ENCODE measurements around the gene SEMA5B. TPM values are rescaled to one million over a fixed set of nuclear protein-coding genes. Genes with fewer than 3 reads are reported as not detected.

The SEMA5B gene
- total RNA-seq, 2 donors from 2014 or later, result 0.40 TPM; not detected in 1

DNA sequence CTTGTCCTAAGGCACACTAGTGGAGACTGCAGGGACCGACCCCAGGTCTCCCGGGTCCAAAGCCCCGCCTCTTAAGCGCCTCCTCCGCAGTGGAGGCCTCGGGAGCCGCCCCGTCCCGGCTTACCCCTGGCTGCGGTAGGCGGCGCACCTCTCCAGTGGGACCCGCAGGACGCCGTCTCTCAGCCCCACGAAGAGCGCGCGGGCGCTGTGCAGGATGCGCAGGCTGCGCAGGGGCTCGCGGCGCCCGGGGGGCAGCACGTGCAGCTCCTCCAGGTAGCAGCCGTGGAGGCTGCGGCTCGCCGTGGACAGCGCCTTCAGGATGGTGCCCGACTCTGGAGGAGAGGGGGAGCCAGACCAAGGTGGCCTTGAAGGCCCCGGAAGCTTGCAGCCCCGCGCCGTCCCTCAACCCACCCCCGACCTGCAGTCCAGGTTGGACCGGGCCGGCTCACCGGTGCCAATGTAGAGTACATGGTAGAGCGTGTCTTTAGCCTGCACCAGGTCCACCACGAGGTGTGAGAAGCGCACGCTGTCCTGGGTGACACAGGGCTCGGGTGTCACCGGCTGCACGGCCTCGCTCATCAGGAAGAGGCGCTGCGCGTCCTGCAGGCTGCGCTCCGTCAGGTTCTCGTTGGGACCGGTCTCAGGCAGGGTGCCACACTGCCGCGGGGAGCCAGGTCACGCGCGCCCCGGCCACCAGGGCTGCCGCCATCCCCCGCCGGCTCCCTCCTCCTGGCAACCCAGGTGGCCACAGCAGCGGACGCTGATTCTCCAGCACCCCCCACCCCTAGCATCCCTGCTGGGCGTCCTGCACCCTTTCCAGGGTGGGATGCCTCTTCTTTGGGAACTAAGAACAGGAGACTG lies 105.5 kb downstream of the SEMA5B start:
- no peaks in the 10 kb centered on the region for H3K4me1 Mint-ChIP-seq
- H3K9me3 Mint-ChIP-seq, result no peaks in the 10 kb centered on the region
- peaks cover 5% of the 10 kb centered on the region for H3K27me3 Mint-ChIP-seq
- H3K36me3 Mint-ChIP-seq (ENCODE audit: low read depth), result no peaks in the 10 kb centered on the region
- H3K4me3 Mint-ChIP-seq, result peak overlapping the region; percentile 15
- ATAC-seq (replicated peaks), result peak; percentile 61
- no peak overlapping the region for H3K27ac Mint-ChIP-seq

DNA sequence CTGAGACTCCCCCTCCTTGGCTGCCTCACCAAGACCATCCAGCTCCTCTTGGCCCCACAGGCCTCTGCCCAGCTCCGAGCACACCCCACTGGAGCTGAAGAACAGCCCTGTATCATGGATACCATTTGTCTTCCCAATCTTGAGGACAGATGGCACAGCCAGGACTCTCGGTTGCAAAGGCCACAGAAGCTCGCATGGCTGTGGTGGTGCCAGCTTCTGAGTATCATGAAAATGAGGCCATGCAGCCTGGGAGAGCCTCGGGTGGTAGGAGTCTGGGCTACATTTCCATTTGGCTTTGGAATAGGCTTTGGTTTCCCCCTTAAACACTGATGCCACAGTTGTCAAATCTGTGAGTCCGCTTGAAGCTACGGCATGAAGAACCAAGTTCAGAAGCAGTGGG lies 106.6 kb downstream of the SEMA5B start:
- Mint-ChIP-seq H3K4me1 (no peaks in the 10 kb centered on the region), H3K27me3 (peaks cover 5% of the 10 kb centered on the region), H3K9me3 (no peaks in the 10 kb centered on the region), H3K27ac (no peak overlapping the region), H3K4me3 (no peak overlapping the region), H3K36me3 (ENCODE audit: low read depth) (no peaks in the 10 kb centered on the region)
- ATAC-seq (replicated peaks), result no peak

GRCh38 chr3:122919291-122919610 lies 108.3 kb downstream of the SEMA5B start:
- Mint-ChIP-seq H3K27me3 (peaks cover 7% of the 10 kb centered on the region), H3K4me1 (no peaks in the 10 kb centered on the region)

GRCh38 chr3:122918576-122919290 lies 108.8 kb downstream of the SEMA5B start:
- Mint-ChIP-seq H3K27ac (no peak overlapping the region), H3K4me1 (no peaks in the 10 kb centered on the region), H3K9me3 (no peaks in the 10 kb centered on the region), H3K4me3 (no peak overlapping the region), H3K27me3 (peaks cover 12% of the 10 kb centered on the region), H3K36me3 (ENCODE audit: low read depth) (no peaks in the 10 kb centered on the region)
- ATAC-seq (replicated peaks), result no peak

More at GRCh38 chr3:122919291-122919610, 108.3 kb downstream of the SEMA5B start:
- Mint-ChIP-seq H3K36me3 (ENCODE audit: low read depth) (no peaks in the 10 kb centered on the region), H3K27ac (no peak overlapping the region), H3K4me3 (no peak overlapping the region), H3K9me3 (no peaks in the 10 kb centered on the region)
- no peak for ATAC-seq (replicated peaks)

DNA sequence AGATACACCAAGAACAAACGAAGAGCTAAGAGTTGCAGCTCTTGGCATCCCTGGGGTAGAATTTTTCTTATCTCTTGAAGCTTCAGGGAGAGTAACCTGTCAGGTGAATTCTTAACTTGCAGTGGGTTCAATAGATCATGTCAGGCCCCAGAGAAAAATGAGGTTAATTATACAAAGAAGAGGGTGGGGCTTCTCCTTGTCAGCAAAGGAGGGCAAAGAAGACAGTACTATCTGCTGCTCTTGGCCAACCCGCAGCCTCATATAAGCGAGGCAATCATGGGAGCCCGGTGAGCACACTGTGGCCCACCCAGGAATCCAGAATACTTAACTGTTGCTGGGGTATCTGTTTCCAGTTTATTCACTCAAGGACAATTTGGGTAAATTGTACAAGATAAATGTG lies 110.2 kb downstream of the SEMA5B start:
- no peak for ATAC-seq (replicated peaks)
- no peaks in the 10 kb centered on the region for H3K4me1 Mint-ChIP-seq
- no peak overlapping the region for H3K27ac Mint-ChIP-seq
- no peaks in the 10 kb centered on the region for H3K9me3 Mint-ChIP-seq
- no peaks in the 10 kb centered on the region for H3K36me3 Mint-ChIP-seq (ENCODE audit: low read depth)
- no peak overlapping the region for H3K4me3 Mint-ChIP-seq
- peaks cover 12% of the 10 kb centered on the region for H3K27me3 Mint-ChIP-seq

DNA sequence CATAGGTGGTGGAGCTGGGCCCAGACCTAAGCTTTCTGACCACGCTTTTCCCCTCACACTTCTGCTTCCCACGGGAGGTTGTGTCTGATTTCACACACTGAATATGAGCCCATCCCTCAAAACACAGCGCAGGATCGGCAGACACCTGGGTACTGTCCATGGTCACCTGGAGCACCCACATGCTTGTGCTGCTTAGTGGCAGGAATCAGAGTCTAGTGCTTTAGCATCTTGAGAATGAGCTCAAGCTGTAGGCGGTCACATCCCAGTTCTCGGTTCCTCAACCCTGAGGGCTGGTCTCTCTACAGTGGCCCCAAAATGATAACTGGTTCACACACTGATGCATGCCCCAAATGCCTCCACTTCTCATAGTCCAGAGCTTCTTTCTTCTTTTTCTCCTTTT lies 111.0 kb downstream of the SEMA5B start:
- H3K9me3 Mint-ChIP-seq, result no peaks in the 10 kb centered on the region
- no peaks in the 10 kb centered on the region for H3K36me3 Mint-ChIP-seq (ENCODE audit: low read depth)
- H3K27me3 Mint-ChIP-seq, result peaks cover 12% of the 10 kb centered on the region
- H3K4me1 Mint-ChIP-seq, result no peaks in the 10 kb centered on the region
- ATAC-seq (replicated peaks), result peak; percentile 9
- H3K27ac Mint-ChIP-seq, result no peak overlapping the region
- H3K4me3 Mint-ChIP-seq, result no peak overlapping the region

GRCh38 chr3:122916084-122916483 lies 111.5 kb downstream of the SEMA5B start:
- H3K4me1 Mint-ChIP-seq, result no peaks in the 10 kb centered on the region
- H3K27ac Mint-ChIP-seq, result no peak overlapping the region
- no peaks in the 10 kb centered on the region for H3K9me3 Mint-ChIP-seq
- no peak overlapping the region for H3K4me3 Mint-ChIP-seq
- peaks cover 12% of the 10 kb centered on the region for H3K27me3 Mint-ChIP-seq
- H3K36me3 Mint-ChIP-seq (ENCODE audit: low read depth), result no peaks in the 10 kb centered on the region
- no peak for ATAC-seq (replicated peaks)

DNA sequence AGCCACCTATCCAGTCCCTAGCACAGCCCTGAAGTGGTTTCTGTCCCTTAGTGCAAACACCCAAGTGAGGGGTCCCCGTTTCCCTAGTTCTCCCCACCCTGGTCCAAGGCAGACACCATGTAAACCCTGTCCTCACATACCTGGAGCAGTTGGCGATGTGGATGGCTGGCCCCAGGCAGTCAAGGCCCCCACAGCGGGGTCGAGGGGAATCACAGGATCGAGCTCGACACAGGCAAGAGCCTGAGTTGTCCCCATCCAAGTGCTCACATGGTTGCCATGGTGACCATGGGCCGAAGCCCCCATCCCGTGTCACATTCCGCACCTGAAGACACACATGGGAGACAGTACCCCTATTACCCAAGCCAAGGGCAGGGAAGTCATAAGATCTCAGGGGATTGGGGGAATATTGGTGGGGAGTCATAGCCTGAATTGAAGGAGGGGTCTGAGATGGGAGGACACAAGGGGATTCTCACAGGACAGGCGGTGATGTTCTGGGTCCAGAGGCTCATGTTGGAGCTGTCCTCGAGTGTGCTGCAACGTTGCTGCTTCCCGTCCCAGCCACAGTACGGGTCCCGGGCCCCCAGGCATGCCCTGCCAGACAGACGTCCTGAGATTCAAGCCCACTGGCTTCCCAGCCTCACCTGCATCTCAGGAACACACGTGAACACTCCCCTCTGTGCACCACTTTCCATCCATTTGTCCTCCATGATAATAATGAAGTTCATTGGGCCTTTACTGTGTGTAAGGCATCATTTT lies 112.1 kb downstream of the SEMA5B start:
- no peak overlapping the region for H3K27ac Mint-ChIP-seq
- peaks cover 12% of the 10 kb centered on the region for H3K27me3 Mint-ChIP-seq
- H3K4me3 Mint-ChIP-seq, result no peak overlapping the region
- no peak for ATAC-seq (replicated peaks)
- no peaks in the 10 kb centered on the region for H3K9me3 Mint-ChIP-seq
- H3K36me3 Mint-ChIP-seq (ENCODE audit: low read depth), result no peaks in the 10 kb centered on the region
- H3K4me1 Mint-ChIP-seq, result no peaks in the 10 kb centered on the region

DNA sequence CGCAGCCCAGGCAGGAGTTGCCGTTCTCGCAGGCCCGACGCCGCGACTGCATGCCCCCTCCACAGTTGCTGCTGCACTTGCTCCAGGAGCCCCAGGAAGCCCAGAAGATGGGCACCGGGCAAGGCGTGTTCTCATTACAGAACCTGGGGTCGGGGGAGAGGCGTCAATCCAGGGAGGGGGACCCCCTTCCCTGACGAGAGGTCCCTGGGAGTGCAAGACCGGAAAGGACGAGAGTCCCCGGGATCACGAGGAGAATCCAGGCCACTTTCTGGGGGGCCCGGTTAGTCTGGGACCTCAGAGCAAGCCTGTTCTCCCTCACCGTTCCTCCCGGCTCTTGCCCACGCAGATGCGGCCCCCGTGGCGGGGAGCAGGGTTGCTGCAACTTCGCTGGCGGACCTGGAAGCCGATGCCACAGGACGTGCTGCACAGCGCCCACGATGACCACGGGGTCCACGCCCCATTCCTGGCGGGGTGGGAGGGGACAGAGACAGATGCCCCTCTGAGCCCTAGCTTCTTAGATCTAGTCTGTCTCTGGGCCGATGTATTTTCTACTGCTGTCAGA lies 113.9 kb downstream of the SEMA5B start:
- no peak overlapping the region for H3K27ac Mint-ChIP-seq
- H3K27me3 Mint-ChIP-seq, result peaks cover 7% of the 10 kb centered on the region
- no peaks in the 10 kb centered on the region for H3K36me3 Mint-ChIP-seq (ENCODE audit: low read depth)
- no peak for ATAC-seq (replicated peaks)
- no peaks in the 10 kb centered on the region for H3K4me1 Mint-ChIP-seq
- no peak overlapping the region for H3K4me3 Mint-ChIP-seq
- no peaks in the 10 kb centered on the region for H3K9me3 Mint-ChIP-seq

DNA sequence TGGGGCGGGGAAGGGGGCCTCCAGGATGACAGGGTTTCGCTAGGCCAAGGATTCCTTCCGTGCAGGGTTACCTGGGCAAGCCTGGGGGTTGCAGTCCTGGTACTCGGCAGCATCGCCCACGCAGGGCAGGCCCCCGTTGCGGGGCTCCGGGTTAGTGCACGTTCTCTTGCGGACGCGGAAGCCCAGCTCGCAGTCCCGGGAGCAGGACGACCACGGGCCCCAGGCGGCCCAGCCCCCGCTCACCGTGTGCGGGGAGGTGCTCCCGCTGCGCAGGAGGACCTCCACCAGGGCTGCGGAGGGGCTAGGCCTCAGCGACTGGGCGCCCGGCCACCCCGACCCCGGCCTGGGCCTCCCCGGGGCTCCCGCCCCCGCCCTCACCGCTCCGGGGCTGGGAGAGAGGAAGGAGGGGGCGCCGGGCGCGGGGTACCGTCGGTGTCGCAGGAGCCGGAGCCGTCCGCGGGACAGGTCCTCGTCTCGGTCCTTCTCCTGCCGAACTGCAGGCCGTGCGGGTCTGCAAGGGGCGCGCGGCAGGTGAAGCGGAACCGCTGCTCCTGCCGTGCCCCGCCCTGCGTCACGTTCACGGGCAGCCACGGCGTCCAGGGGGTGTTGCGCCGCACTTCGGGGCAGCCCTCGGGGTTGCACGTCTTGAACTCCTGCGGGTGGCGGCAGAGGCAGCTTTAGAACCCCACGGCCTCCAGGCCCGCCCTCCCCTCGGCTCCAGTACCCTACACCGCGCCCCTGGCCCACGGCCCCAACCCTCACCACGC lies 114.6 kb downstream of the SEMA5B start:
- no peak for ATAC-seq (replicated peaks)
- H3K4me3 Mint-ChIP-seq, result no peak overlapping the region
- no peaks in the 10 kb centered on the region for H3K36me3 Mint-ChIP-seq (ENCODE audit: low read depth)
- H3K9me3 Mint-ChIP-seq, result no peaks in the 10 kb centered on the region
- H3K4me1 Mint-ChIP-seq, result no peaks in the 10 kb centered on the region
- H3K27ac Mint-ChIP-seq, result no peak overlapping the region
- H3K27me3 Mint-ChIP-seq, result peaks cover 7% of the 10 kb centered on the region

DNA sequence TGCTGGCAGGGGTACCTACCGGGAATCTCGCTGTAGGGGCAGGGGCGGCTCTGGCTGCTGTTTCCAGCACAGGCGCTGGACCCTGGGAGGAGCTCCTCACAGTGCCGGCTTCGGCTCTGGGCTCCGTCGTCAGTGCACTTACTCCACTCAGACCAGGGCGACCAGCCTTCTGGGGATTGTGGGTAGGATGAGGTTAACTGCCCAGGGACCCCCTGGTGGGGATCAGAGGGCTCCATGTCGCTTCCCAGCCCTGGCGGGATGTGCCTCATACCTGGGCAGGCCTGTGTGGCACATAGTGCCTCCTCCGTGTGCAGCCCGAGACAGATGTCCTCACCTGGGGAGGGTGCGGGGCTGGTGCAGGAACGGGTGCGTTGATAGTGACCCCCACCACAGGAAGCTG lies 115.7 kb downstream of the SEMA5B start:
- Mint-ChIP-seq H3K27ac (no peak overlapping the region), H3K4me1 (no peaks in the 10 kb centered on the region), H3K9me3 (no peaks in the 10 kb centered on the region), H3K4me3 (no peak overlapping the region), H3K27me3 (peaks cover 10% of the 10 kb centered on the region), H3K36me3 (ENCODE audit: low read depth) (no peaks in the 10 kb centered on the region)
- ATAC-seq (replicated peaks), result no peak

DNA sequence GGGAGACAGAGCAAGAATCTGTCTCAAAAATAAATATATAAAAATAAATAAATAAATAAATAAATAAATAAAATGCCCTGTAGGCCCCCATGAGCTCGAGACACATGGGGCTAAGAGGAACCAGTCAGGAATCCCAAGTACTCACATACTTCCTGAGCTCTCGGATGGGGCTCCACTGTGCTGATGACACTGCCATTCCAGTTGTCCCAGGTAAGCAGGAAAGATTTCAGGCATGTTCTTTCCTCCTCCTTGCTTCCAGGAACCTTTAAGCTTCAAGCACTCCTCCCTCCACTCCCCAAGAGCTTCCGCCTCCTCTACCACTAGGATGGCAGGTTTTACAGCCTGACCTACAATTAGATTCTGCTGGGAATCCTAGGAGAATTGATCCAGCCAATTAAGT lies 119.3 kb downstream of the SEMA5B start:
- Mint-ChIP-seq H3K36me3 (ENCODE audit: low read depth) (no peaks in the 10 kb centered on the region), H3K9me3 (peaks cover 8% of the 10 kb centered on the region), H3K4me3 (no peak overlapping the region), H3K27me3 (peaks cover 20% of the 10 kb centered on the region), H3K4me1 (no peaks in the 10 kb centered on the region), H3K27ac (no peak overlapping the region)
- ATAC-seq (replicated peaks), result no peak

GRCh38 chr3:122907471-122907870 lies 120.1 kb downstream of the SEMA5B start:
- peaks cover 20% of the 10 kb centered on the region for H3K27me3 Mint-ChIP-seq
- H3K4me3 Mint-ChIP-seq, result no peak overlapping the region
- no peaks in the 10 kb centered on the region for H3K4me1 Mint-ChIP-seq
- no peak for ATAC-seq (replicated peaks)
- no peak overlapping the region for H3K27ac Mint-ChIP-seq
- H3K9me3 Mint-ChIP-seq, result peaks cover 8% of the 10 kb centered on the region
- H3K36me3 Mint-ChIP-seq (ENCODE audit: low read depth), result no peaks in the 10 kb centered on the region

GRCh38 chr3:122903171-122903570 lies 124.4 kb downstream of the SEMA5B start:
- peaks cover 23% of the 10 kb centered on the region for H3K27me3 Mint-ChIP-seq
- no peaks in the 10 kb centered on the region for H3K4me1 Mint-ChIP-seq
- no peak overlapping the region for H3K4me3 Mint-ChIP-seq
- no peak for ATAC-seq (replicated peaks)
- H3K36me3 Mint-ChIP-seq (ENCODE audit: low read depth), result no peaks in the 10 kb centered on the region
- no peak overlapping the region for H3K27ac Mint-ChIP-seq
- H3K9me3 Mint-ChIP-seq, result peaks cover 8% of the 10 kb centered on the region

Measured in activated T-helper 17 cell treated with anti-CD3 and anti-CD28 coated beads, Interleukin-2, amount 50 U/mL, for 72 hours (primary cell).